Measurements from ENCODE around the gene AFF1. TPM values are rescaled to one million over a fixed set of nuclear protein-coding genes. Genes with fewer than 3 reads are reported as not detected.
A peak's percentile ranks its signal among the peaks of the same experiment; 100 is the strongest.

Gene AFF1
- total RNA-seq, 1 experiment from 2014 or later: 61.9 TPM

DNA sequence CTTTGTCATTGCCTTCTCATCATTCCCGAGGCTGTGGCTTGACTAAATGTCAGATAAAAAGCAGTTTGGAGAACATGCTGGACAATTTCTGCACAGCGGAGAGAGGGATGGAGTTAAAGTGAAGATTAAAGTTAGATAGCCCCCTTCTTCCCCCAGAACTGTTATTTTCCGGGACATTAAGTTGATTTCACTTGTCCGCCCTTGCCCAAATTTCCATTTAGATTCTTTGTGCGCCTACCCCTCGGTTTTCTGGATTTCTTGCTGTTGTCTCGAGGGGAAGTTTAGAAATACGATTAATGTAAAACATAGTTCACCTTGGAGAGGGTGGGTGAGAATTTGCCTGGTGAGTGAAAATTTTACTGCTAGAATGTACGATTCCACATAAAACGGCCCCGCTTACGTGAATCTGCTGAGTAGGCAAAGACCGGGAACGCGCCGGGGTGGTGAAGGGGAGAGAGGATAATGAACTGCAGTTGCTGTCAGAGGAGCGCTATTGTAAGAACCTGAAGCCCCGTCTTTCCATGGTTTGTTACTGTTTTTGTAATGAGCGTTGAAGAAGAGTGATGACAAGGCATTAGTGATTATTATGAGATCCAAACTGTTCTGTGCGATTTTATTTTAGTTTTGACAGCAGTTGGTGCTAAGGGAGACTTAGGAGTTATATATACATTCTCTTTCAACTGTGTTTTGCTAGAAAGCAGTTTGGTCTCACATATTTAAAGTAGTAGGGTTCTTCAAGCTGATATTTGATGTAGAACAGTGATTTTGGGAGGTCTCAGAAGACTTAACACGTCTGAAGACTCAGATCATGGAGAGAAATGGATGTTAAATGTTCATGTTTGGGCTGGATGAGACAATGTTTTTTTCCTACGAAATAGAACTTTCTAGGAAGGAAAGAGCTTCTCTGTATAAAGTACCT lies 73.0 kb downstream of the AFF1 start:
- H3K27me3 Mint-ChIP-seq (ENCODE audit: insufficient read depth, unreplicated experiment): no peaks in the 10 kb centered on the region
- ChIA-PET POLR2A (interaction anchor here (0.7 to 9.7 kb wide), 25 partner anchors 9 to 647 kb away, joined by 3 to 256 read pairs (median 5); partner anchors contain the start of genes AFF1 and KLHL8), CTCF (interaction anchor here (0.6 to 3.7 kb wide), 7 partner anchors 8 to 89 kb away, joined by 3 to 30 read pairs (median 10); partner anchors contain the start of gene AFF1)
- H3K4me1 Mint-ChIP-seq (ENCODE audit: insufficient read depth, unreplicated experiment): peaks cover 30% of the 10 kb centered on the region
- peaks cover 11% of the 10 kb centered on the region for H3K36me3 Mint-ChIP-seq (ENCODE audit: insufficient read depth, unreplicated experiment)
- H3K9me3 Mint-ChIP-seq (ENCODE audit: unreplicated experiment): no peaks in the 10 kb centered on the region
- H3K27ac Mint-ChIP-seq (ENCODE audit: low read depth, unreplicated experiment): peak overlapping the region; percentile 65
- intact Hi-C loops (cut with micrococcal nuclease): loop anchor here (1.0 to 10.0 kb wide), 4 partner anchors 54 to 227 kb away; no protein-coding TSS in a partner anchor
- TF ChIP-seq, protein P1, sequence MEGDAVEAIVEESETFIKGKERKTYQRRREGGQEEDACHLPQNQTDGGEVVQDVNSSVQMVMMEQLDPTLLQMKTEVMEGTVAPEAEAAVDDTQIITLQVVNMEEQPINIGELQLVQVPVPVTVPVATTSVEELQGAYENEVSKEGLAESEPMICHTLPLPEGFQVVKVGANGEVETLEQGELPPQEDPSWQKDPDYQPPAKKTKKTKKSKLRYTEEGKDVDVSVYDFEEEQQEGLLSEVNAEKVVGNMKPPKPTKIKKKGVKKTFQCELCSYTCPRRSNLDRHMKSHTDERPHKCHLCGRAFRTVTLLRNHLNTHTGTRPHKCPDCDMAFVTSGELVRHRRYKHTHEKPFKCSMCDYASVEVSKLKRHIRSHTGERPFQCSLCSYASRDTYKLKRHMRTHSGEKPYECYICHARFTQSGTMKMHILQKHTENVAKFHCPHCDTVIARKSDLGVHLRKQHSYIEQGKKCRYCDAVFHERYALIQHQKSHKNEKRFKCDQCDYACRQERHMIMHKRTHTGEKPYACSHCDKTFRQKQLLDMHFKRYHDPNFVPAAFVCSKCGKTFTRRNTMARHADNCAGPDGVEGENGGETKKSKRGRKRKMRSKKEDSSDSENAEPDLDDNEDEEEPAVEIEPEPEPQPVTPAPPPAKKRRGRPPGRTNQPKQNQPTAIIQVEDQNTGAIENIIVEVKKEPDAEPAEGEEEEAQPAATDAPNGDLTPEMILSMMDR (IDR thresholded peaks at IDR 0.05; ENCODE audit: unreplicated experiment): no peak
- peak; percentile 55 for DNase-seq (ENCODE audit: unreplicated experiment)
- peak overlapping the region; percentile 75 for H3K4me3 Mint-ChIP-seq (ENCODE audit: unreplicated experiment)
- TSS peak; percentile 46 for BruUV-seq (replicated peaks)

DNA sequence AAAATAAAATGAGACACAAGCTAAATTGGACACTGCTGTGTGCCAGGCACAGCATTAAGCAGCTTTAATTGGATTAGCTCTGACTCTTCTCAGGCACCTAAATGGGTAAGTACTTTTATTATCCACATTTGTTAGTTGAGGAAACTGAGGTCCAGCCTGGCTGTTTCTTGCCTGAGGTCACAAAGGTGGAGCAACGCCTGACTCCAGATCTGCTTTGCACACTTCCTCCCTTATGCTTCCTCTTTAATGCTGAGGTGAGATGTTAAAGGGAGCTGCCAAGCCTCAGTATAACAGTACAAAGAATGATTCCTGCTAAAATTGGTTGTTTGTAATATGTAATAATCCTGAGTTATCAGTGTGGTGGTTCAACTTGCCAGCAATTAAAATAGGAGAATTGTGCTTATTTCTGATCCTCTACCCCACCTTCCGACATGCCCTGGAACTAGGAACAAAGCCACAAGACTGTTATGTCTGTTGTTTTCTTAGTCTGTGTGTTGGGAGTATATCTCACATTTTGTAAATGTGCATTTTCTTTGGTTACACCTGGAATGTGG lies 74.4 kb downstream of the AFF1 start:
- no peak for DNase-seq (ENCODE audit: unreplicated experiment)
- Mint-ChIP-seq H3K4me3 (ENCODE audit: unreplicated experiment) (peak overlapping the region; percentile 48), H3K4me1 (ENCODE audit: insufficient read depth, unreplicated experiment) (peaks cover 32% of the 10 kb centered on the region), H3K27me3 (ENCODE audit: insufficient read depth, unreplicated experiment) (no peaks in the 10 kb centered on the region), H3K9me3 (ENCODE audit: unreplicated experiment) (no peaks in the 10 kb centered on the region), H3K27ac (ENCODE audit: low read depth, unreplicated experiment) (peak overlapping the region; percentile 46), H3K36me3 (ENCODE audit: insufficient read depth, unreplicated experiment) (peaks cover 11% of the 10 kb centered on the region)
- TF ChIP-seq, protein P1 (IDR thresholded peaks at IDR 0.05; ENCODE audit: unreplicated experiment): no peak
- POLR2A ChIA-PET: interaction anchor here (0.9 to 9.7 kb wide), 15 partner anchors 9 to 382 kb away, joined by 3 to 256 read pairs (median 9); partner anchors contain the start of genes AFF1 and HSD17B11
- CTCF ChIA-PET: interaction anchor here (0.5 to 2.8 kb wide), 5 partner anchors 34 to 113 kb away, joined by 3 to 17 read pairs (median 4); partner anchors contain the start of gene AFF1
- BruUV-seq (replicated peaks): no TSS peak
- intact Hi-C loops (cut with micrococcal nuclease): loop anchor here (5.0 to 10.0 kb wide), 2 partner anchors 113 to 226 kb away; no protein-coding TSS in a partner anchor

DNA sequence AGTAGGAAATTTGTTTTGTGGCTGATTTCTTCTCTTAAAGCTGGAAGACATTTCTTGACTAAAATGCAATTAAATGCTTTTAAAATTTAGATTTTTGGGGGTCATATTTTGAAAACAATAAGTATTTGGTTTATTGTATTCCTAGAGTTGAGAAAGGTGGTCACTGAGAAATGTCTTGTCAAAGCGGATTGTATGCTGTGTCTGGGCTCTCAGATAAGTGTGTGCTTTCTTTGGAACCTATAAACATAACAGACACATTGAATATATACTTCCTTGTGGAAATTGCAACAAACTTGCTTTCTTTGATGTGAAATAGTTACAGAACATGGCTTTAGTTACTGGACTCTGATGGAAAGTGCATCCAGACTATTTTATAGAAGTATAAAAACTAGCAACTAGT lies 75.4 kb downstream of the AFF1 start:
- peaks cover 40% of the 10 kb centered on the region for H3K4me1 Mint-ChIP-seq (ENCODE audit: insufficient read depth, unreplicated experiment)
- H3K36me3 Mint-ChIP-seq (ENCODE audit: insufficient read depth, unreplicated experiment): peaks cover 12% of the 10 kb centered on the region
- ChIA-PET CTCF (interaction anchor here (0.7 to 2.8 kb wide), 3 partner anchors 75 to 87 kb away, joined by 3 to 17 read pairs (median 10); partner anchors contain the start of gene AFF1), POLR2A (interaction anchor here (0.9 to 9.7 kb wide), 10 partner anchors 11 to 381 kb away, joined by 3 to 256 read pairs (median 32); partner anchors contain the start of genes AFF1 and HSD17B11)
- DNase-seq (ENCODE audit: unreplicated experiment): no peak
- TF ChIP-seq, protein P1 (IDR thresholded peaks at IDR 0.05; ENCODE audit: unreplicated experiment): no peak
- intact Hi-C loops (cut with micrococcal nuclease): no loop called here
- BruUV-seq (replicated peaks): no TSS peak
- no peak overlapping the region for H3K4me3 Mint-ChIP-seq (ENCODE audit: unreplicated experiment)
- no peaks in the 10 kb centered on the region for H3K9me3 Mint-ChIP-seq (ENCODE audit: unreplicated experiment)
- H3K27me3 Mint-ChIP-seq (ENCODE audit: insufficient read depth, unreplicated experiment): no peaks in the 10 kb centered on the region
- H3K27ac Mint-ChIP-seq (ENCODE audit: low read depth, unreplicated experiment): peak overlapping the region; percentile 46

All from MCF 10A (cell line).